Common myeloid progenitor, CD34-positive (primary cell): Measurements from ENCODE around the gene STAT4.

Experiments
- CTCF ChIA-PET: fragments of 350-600 bp; sonication (Branson Sonifier 250); formaldehyde crosslinking; loops from one replicate; lab custom pipeline; 2021; ENCODE audit warnings: antibody characterized with exemption; lab: Charles Lee
- POLR2A ChIA-PET: fragments of 350-600 bp; sonication (Branson Sonifier 250); formaldehyde crosslinking; loops from one replicate; lab custom pipeline; 2021; ENCODE audit warnings: antibody characterized with exemption; lab: Charles Lee
- DNase-seq, 3 donors: peaks; one replicate each; pipeline versions ENCODE4 v3.0.0 to v3.0.0-alpha.2; 2013
- H3K27ac ChIP-seq, 2 experiments: 1 replicate in 1 of 2; 2 replicates in 1 of 2; pipeline ENCODE4 v1.7.0; 2013; ENCODE audit warnings: inconsistent platforms in 2 of 2, low read length in 2 of 2, mild to moderate bottlenecking in 2 of 2, low read depth in 1 of 2, moderate library complexity in 1 of 2; ENCODE audit not compliant: severe bottlenecking in 2 of 2, insufficient read depth in 1 of 2, poor library complexity in 1 of 2
- H3K27me3 ChIP-seq, 5 experiments: replicated peaks in 2 of 5; 1 replicate in 3 of 5; 2 replicates in 2 of 5; pipeline versions ENCODE4 v1.6.1 to v1.7.0; 2013; ENCODE audit warnings: low read length in 4 of 5, mild to moderate bottlenecking in 2 of 5, moderate library complexity in 2 of 5, inconsistent platforms in 1 of 5; ENCODE audit not compliant: insufficient read depth in 5 of 5, control insufficient read depth in 4 of 5
- H3K36me3 ChIP-seq, 4 experiments: 1 replicate in 2 of 4; 2 replicates in 2 of 4; pipeline versions ENCODE4 v1.6.1 to v1.7.0; 2013; ENCODE audit warnings: low read length in 3 of 4, control low read depth in 1 of 4, mild to moderate bottlenecking in 1 of 4; ENCODE audit not compliant: control insufficient read depth in 4 of 4, insufficient read depth in 4 of 4
- H3K4me1 ChIP-seq, 4 experiments: 1 replicate in 3 of 4; 2 replicates in 1 of 4; pipeline versions ENCODE4 v1.6.1 to v1.7.1; 2013; ENCODE audit warnings: low read length in 3 of 4, mild to moderate bottlenecking in 3 of 4, control low read depth in 1 of 4, inconsistent platforms in 1 of 4, moderate library complexity in 1 of 4; ENCODE audit not compliant: control insufficient read depth in 4 of 4, insufficient read depth in 4 of 4; ENCODE audit errors: control extremely low read depth in 1 of 4
- H3K4me3 ChIP-seq, 7 experiments: 1 replicate in 4 of 7; 2 replicates in 3 of 7; pipeline versions ENCODE4 v1.5.1 to v1.7.0; 2013; ENCODE audit warnings: mild to moderate bottlenecking in 7 of 7, low read length in 6 of 7, moderate library complexity in 6 of 7, inconsistent platforms in 2 of 7, low read depth in 2 of 7, control low read depth in 1 of 7; ENCODE audit not compliant: insufficient read depth in 4 of 7, control insufficient read depth in 1 of 7; ENCODE audit errors: extremely low read depth in 1 of 7
- H3K9me3 ChIP-seq, 5 experiments: 1 replicate in 4 of 5; 2 replicates in 1 of 5; pipeline versions ENCODE4 v1.6.1 to v1.7.1; 2013; ENCODE audit warnings: low read length in 4 of 5, mild to moderate bottlenecking in 2 of 5, inconsistent platforms in 1 of 5, low read depth in 1 of 5, moderate library complexity in 1 of 5; ENCODE audit not compliant: control insufficient read depth in 4 of 5, insufficient read depth in 2 of 5; ENCODE audit errors: control extremely low read depth in 1 of 5
- WGBS: methylation state at CpG from one replicate; pipeline ENCODE4 v1.1.5; 2013; ENCODE audit not compliant: insufficient coverage; 5-methylcytosine and 5-hydroxymethylcytosine counted together

Gene STAT4

GRCh38 chr2:191149391-191149790 is 1.4 kb downstream of the STAT4 start:
- Histone ChIP-seq H3K27me3 (no peaks in the 10 kb centered on the region), H3K27ac (no peak overlapping the region), H3K36me3 (peaks cover 0 to 13% (median 3%) of the 10 kb centered on the region in 4 experiments), H3K4me1 (peaks cover 0 to 28% (median 14%) of the 10 kb centered on the region in 4 experiments), H3K9me3 (no peaks in the 10 kb centered on the region), H3K4me3 (peak overlapping the region in 1 of 7 experiments; percentile 90)
- 75% methylated on average over 2 of the region's 4 CpGs for WGBS
- no peak for DNase-seq
- ChIA-PET CTCF (interaction anchor here (1.1 to 5.2 kb wide), 4 partner anchors 37 to 98 kb away, joined by 3 to 42 read pairs (median 4); no protein-coding TSS in a partner anchor), POLR2A (interaction anchor here (0.6 kb wide), 1 partner anchor 79 kb away, joined by 3 read pairs; no protein-coding TSS in a partner anchor)

- WGBS = 19% methylated on average over 2 of the region's 2 CpGs
Measured at GRCh38 chr2:191148791-191149190, 2.0 kb downstream of the STAT4 start.

GRCh38 chr2:191148281-191148680 is 2.5 kb downstream of the STAT4 start:
- no peaks in the 10 kb centered on the region for H3K9me3 ChIP-seq
- H3K4me1 ChIP-seq = peaks cover 0 to 28% (median 14%) of the 10 kb centered on the region in 4 experiments
- no peak for DNase-seq
- no peak overlapping the region for H3K4me3 ChIP-seq
- ChIA-PET CTCF (interaction anchor here (1.0 to 5.2 kb wide), 2 partner anchors 85 to 97 kb away, joined by 3 to 42 read pairs; no protein-coding TSS in a partner anchor), POLR2A (no interaction called here)
- no peaks in the 10 kb centered on the region for H3K27me3 ChIP-seq
- peaks cover 0 to 17% (median 3%) of the 10 kb centered on the region in 4 experiments for H3K36me3 ChIP-seq
- H3K27ac ChIP-seq = no peak overlapping the region
- 67% methylated on average over 1 of the region's 1 CpG for WGBS

More at GRCh38 chr2:191148791-191149190, 2.0 kb downstream of the STAT4 start:
- no peak overlapping the region for H3K27ac ChIP-seq
- POLR2A ChIA-PET = no interaction called here
- H3K4me3 ChIP-seq = peak overlapping the region in 1 of 7 experiments; percentile 2
- peak; percentile 29 to 73 (median 65) for DNase-seq
- CTCF ChIA-PET = interaction anchor here (1.0 to 5.2 kb wide), 2 partner anchors 85 to 98 kb away, joined by 3 to 42 read pairs; no protein-coding TSS in a partner anchor
- no peaks in the 10 kb centered on the region for H3K9me3 ChIP-seq
- H3K36me3 ChIP-seq = peaks cover 0 to 17% (median 3%) of the 10 kb centered on the region in 4 experiments
- peaks cover 0 to 28% (median 14%) of the 10 kb centered on the region in 4 experiments for H3K4me1 ChIP-seq
- H3K27me3 ChIP-seq = no peaks in the 10 kb centered on the region

- Histone ChIP-seq H3K4me3 (no peak overlapping the region), H3K27ac (no peak overlapping the region), H3K36me3 (peaks cover 0 to 17% (median 3%) of the 10 kb centered on the region in 4 experiments), H3K4me1 (peaks cover 0 to 23% (median 9%) of the 10 kb centered on the region in 4 experiments), H3K9me3 (no peaks in the 10 kb centered on the region), H3K27me3 (no peaks in the 10 kb centered on the region)
- ChIA-PET CTCF (interaction anchor here (1.3 kb wide), 1 partner anchor 10 kb away, joined by 6 read pairs; no protein-coding TSS in a partner anchor), POLR2A (no interaction called here)
- DNase-seq = no peak
- WGBS = 93% methylated on average over 3 of the region's 4 CpGs
Measured at GRCh38 chr2:191145769-191146471, 4.9 kb downstream of the STAT4 start.

GRCh38 chr2:191144217-191144616 is 6.6 kb downstream of the STAT4 start:
- ChIA-PET CTCF (interaction anchor here (1.0 to 2.1 kb wide), 4 partner anchors 11 to 92 kb away, joined by 3 to 7 read pairs (median 4); no protein-coding TSS in a partner anchor), POLR2A (no interaction called here)
- no peak overlapping the region for H3K4me3 ChIP-seq
- H3K27ac ChIP-seq = no peak overlapping the region
- peaks cover 0 to 10% (median 4%) of the 10 kb centered on the region in 4 experiments for H3K4me1 ChIP-seq
- DNase-seq = no peak
- H3K27me3 ChIP-seq = no peaks in the 10 kb centered on the region
- peaks cover 0 to 17% (median 3%) of the 10 kb centered on the region in 4 experiments for H3K36me3 ChIP-seq
- no peaks in the 10 kb centered on the region for H3K9me3 ChIP-seq
- 100% methylated on average over 1 of the region's 4 CpGs for whole genome bisulfite sequencing

- no peaks in the 10 kb centered on the region for H3K9me3 ChIP-seq
- no CpG with 5 or more reads among the region's 1 CpG for WGBS
- no peak overlapping the region for H3K27ac ChIP-seq
- H3K4me1 ChIP-seq = peaks cover 0 to 7% (median 3%) of the 10 kb centered on the region in 4 experiments
- H3K36me3 ChIP-seq = peaks cover 0 to 17% (median 3%) of the 10 kb centered on the region in 4 experiments
- CTCF ChIA-PET = interaction anchor here (1.0 to 2.1 kb wide), 5 partner anchors 11 to 92 kb away, joined by 3 to 7 read pairs (median 4); no protein-coding TSS in a partner anchor
- H3K27me3 ChIP-seq = no peaks in the 10 kb centered on the region
- DNase-seq = no peak
- POLR2A ChIA-PET = no interaction called here
- no peak overlapping the region for H3K4me3 ChIP-seq
Measured at GRCh38 chr2:191143791-191144190, 7.0 kb downstream of the STAT4 start.
